MM.1S (cell line): ENCODE measurements around the gene FFAR4.

Experiments
- DNase-seq: peaks from one replicate; pipeline ENCODE4 v3.0.0-alpha.2; 2015
- H2AFZ ChIP-seq: fragments of 300-600 bp; sonication (generic); 2 replicates; pipeline ENCODE4 v1.6.0; 2016; ENCODE audit warnings: antibody characterized with exemption, low read length
- H3F3A ChIP-seq: fragments of 300-600 bp; sonication (generic); 2 replicates; pipeline ENCODE4 v1.6.1; 2016; ENCODE audit warnings: mild to moderate bottlenecking, antibody characterized with exemption, low read length, moderate library complexity, mixed read lengths; ENCODE audit not compliant: insufficient read depth
- H3K27ac ChIP-seq: fragments of 300-600 bp; sonication (generic); 2 replicates; pipeline ENCODE4 v1.5.1; 2016; ENCODE audit warnings: mild to moderate bottlenecking, low read length
- H3K27me3 ChIP-seq: fragments of 300-600 bp; sonication (generic); replicated peaks from 2 replicates; pipeline ENCODE4 v1.6.0; 2016; ENCODE audit warnings: low read length; ENCODE audit not compliant: insufficient read depth
- H3K36me3 ChIP-seq: fragments of 300-600 bp; sonication (generic); replicated peaks from 2 replicates; pipeline ENCODE4 v1.6.1; 2016; ENCODE audit warnings: mild to moderate bottlenecking, low read length, mixed read lengths; ENCODE audit not compliant: insufficient read depth
- H3K4me1 ChIP-seq: fragments of 300-600 bp; sonication (generic); 2 replicates; pipeline ENCODE4 v1.6.1; 2016; ENCODE audit warnings: low read length, mixed read lengths
- H3K4me2 ChIP-seq: fragments of 300-600 bp; sonication (generic); 2 replicates; pipeline ENCODE4 v1.6.0; 2016; ENCODE audit warnings: low read depth, low read length
- H3K4me3 ChIP-seq: fragments of 300-600 bp; sonication (generic); 2 replicates; pipeline ENCODE4 v1.5.1; 2016; ENCODE audit warnings: low read length, mixed read lengths
- H3K79me2 ChIP-seq: fragments of 300-600 bp; sonication (generic); 2 replicates; pipeline ENCODE4 v1.6.1; 2016; ENCODE audit warnings: mixed run types, low read length, mixed read lengths
- H3K9ac ChIP-seq: fragments of 300-600 bp; sonication (generic); 2 replicates; pipeline ENCODE4 v1.6.1; 2016; ENCODE audit warnings: low read length, mixed read lengths
- H3K9me2 ChIP-seq: fragments of 300-600 bp; sonication (generic); replicated peaks from 2 replicates; pipeline ENCODE4 v1.6.1; 2016; ENCODE audit warnings: mild to moderate bottlenecking, low read length, mixed read lengths; ENCODE audit not compliant: insufficient read depth
- H3K9me3 ChIP-seq: fragments of 300-600 bp; sonication (generic); replicated peaks from 2 replicates; pipeline ENCODE4 v1.6.1; 2016; ENCODE audit warnings: mild to moderate bottlenecking, low read length, mixed read lengths; ENCODE audit not compliant: insufficient read depth
- H4K20me1 ChIP-seq: fragments of 300-600 bp; sonication (generic); 2 replicates; pipeline ENCODE4 v1.6.1; 2016; ENCODE audit warnings: mild to moderate bottlenecking, low read length, moderate library complexity, mixed read lengths; ENCODE audit not compliant: insufficient read depth
- EZH2 ChIP-seq: fragments of 300-600 bp; sonication (generic); optimal IDR thresholded peaks from 2 replicates; pipeline ENCODE3; 2017; ENCODE audit warnings: low read depth, mild to moderate bottlenecking, antibody characterized with exemption, low read length, mixed read lengths
- EZH2phosphoT487 ChIP-seq: fragments of 300-600 bp; sonication (generic); IDR thresholded peaks from 2 replicates; pipeline ENCODE4 v1.6.1; 2018; ENCODE audit warnings: antibody characterized with exemption, low read length
- TF ChIP-seq, protein P1 (sequence below): fragments of 300-600 bp; sonication (generic); IDR thresholded peaks from 2 replicates; pipeline ENCODE4 v1.5.1; 2016; ENCODE audit warnings: antibody characterized with exemption, low read length, mixed read lengths

Gene FFAR4

DNA sequence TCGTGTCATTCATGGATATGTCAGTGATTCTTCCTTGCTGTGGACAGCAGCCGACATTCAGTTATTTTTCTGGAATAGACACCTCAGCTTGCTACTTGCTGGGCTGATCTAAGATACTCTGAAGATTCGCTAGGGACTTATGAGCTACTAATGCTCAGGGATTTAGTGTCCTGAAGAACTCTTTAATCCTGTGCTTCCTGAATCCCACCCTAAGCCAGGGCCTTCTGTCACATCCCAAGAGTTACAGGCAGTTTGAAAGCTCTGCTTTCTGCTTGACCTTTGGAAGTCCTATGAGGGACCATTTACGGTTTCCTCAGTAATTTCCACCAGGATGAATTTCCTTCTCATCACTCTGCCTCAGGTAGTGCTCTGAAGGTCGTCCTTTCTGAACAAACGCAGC lies 45.8 kb downstream of the FFAR4 start, which contains the start of gene PDE6C:
Gene PDE6C (plus strand): TSS at position 227 of the 400 bp plus-strand sequence. CDS start 189 bp downstream, outside the sequence.
- Histone ChIP-seq H3K27me3 (no peaks in the 10 kb centered on the region), H3K36me3 (no peaks in the 10 kb centered on the region)
- DNase-seq = no peak

DNA sequence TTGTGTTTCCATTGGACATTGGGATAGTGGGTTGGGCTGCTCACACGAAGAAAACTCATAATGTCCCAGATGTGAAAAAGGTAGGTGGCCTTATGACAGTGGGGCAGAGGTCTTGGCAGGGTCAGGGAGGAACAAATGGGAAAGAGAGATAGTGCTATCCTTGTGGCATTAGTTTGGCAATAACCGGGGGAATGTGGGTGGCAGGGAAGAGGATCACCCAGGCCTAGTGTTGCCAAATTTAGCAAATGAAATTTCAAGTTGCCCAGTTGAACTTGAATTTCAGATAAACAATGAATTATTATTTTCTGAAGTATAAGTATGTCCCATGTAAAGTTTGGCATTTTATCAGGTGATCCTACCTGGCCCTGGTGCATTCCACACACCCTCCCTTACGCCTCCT lies 46.7 kb downstream of the FFAR4 start:
- Histone ChIP-seq H3K9ac (no peak overlapping the region), H3K4me1 (no peaks in the 10 kb centered on the region), H3K36me3 (no peaks in the 10 kb centered on the region), H3K27ac (no peak overlapping the region), H3K9me3 (no peaks in the 10 kb centered on the region), H3K9me2 (no peaks in the 10 kb centered on the region), H3K4me3 (no peak overlapping the region), H3K27me3 (no peaks in the 10 kb centered on the region), H3K4me2 (no peak overlapping the region), H4K20me1 (no peaks in the 10 kb centered on the region), H3K79me2 (no peaks in the 10 kb centered on the region), H3F3A (no peaks in the 10 kb centered on the region), H2AFZ (no peak overlapping the region)
- no peak for TF ChIP-seq EZH2
- no peak for TF ChIP-seq EZH2phosphoT487
- TF ChIP-seq, protein P1, sequence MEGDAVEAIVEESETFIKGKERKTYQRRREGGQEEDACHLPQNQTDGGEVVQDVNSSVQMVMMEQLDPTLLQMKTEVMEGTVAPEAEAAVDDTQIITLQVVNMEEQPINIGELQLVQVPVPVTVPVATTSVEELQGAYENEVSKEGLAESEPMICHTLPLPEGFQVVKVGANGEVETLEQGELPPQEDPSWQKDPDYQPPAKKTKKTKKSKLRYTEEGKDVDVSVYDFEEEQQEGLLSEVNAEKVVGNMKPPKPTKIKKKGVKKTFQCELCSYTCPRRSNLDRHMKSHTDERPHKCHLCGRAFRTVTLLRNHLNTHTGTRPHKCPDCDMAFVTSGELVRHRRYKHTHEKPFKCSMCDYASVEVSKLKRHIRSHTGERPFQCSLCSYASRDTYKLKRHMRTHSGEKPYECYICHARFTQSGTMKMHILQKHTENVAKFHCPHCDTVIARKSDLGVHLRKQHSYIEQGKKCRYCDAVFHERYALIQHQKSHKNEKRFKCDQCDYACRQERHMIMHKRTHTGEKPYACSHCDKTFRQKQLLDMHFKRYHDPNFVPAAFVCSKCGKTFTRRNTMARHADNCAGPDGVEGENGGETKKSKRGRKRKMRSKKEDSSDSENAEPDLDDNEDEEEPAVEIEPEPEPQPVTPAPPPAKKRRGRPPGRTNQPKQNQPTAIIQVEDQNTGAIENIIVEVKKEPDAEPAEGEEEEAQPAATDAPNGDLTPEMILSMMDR = no peak
- no peak for DNase-seq

More for the DNA sequence above, 45.8 kb downstream of the FFAR4 start, which contains the start of gene PDE6C:
- Histone ChIP-seq H3K9me2 (no peaks in the 10 kb centered on the region), H3K9me3 (no peaks in the 10 kb centered on the region), H3K4me1 (no peaks in the 10 kb centered on the region), H3K4me3 (no peak within 1 kb of the TSS), H4K20me1 (no peaks in the 10 kb centered on the region), H3K79me2 (no peaks in the 10 kb centered on the region), H3F3A (no peaks in the 10 kb centered on the region), H2AFZ (no peak within 1 kb of the TSS), H3K9ac (no peak within 1 kb of the TSS), H3K4me2 (no peak within 1 kb of the TSS), H3K27ac (no peak within 1 kb of the TSS)
- no peak for TF ChIP-seq EZH2
- no peak for TF ChIP-seq EZH2phosphoT487
- TF ChIP-seq, protein P1 = no peak

DNA sequence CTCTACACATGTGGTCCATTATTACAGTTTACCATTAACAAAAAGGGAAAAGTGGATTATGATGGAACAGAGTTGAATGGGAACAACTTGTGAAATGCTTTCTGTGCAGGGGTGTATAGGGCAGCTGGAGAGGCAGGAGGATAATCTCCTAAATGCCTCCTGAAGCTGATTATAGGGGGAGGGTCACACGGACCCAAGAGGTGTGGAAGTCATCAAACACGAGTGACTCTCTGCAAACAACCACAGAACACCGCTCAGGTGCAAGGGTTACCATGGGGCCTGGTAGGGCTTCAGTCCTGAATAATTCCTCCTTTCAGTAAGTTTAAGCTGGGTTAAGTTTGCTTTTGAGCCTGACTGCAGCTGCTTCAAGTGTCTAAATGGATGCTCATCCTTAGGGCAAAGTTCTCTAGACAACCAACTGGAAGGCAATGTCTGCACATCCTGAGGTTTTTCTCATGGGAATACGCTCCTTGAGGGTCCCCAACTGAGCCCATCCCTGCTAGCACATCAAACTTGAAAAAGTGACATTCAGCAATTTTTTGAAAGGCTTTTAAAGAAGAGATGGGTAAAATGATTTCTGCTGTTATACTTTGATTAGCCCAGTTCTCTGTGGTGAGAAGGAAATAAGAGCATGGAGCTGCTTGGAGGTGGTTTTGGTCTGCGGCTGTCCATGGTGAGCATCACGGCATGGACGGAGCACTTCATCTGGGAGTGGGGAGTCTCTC lies 47.8 kb downstream of the FFAR4 start:
- Histone ChIP-seq H3K9me2 (no peaks in the 10 kb centered on the region), H3K27ac (no peak overlapping the region), H3K9me3 (no peaks in the 10 kb centered on the region), H3K27me3 (no peaks in the 10 kb centered on the region), H3K36me3 (no peaks in the 10 kb centered on the region), H4K20me1 (no peaks in the 10 kb centered on the region), H2AFZ (no peak overlapping the region), H3K4me3 (no peak overlapping the region), H3K79me2 (no peaks in the 10 kb centered on the region), H3K4me2 (no peak overlapping the region), H3K4me1 (no peaks in the 10 kb centered on the region), H3K9ac (no peak overlapping the region), H3F3A (no peaks in the 10 kb centered on the region)
- no peak for DNase-seq
- TF ChIP-seq EZH2phosphoT487 (no peak), EZH2 (no peak)
- TF ChIP-seq, protein P1 = no peak
